ENCODE data around the gene CDH12.
"Not testable (repeated sequence)": the region's sequence is repeated elsewhere in the genome, so short reads cannot be mapped to it uniquely, and the experiment has no call there.

Gene CDH12

DNA sequence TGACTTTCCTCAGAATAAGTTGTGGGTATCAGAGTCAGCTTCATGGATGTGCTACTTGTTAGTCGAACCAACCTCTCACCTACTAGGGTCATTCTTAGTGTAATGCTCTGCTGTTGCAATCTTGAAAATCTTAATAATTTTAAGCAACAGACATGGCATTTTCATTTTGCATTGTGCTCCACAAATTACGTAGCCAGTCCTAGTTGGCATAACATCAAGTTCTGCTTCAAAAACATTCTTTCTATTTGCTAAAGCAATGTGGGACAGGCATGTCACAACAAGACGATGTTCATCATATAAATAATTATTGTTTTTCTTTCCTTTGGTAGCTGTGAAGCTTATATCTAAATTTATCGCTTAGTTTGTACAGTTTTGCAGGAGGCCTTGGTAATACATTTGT is 39.3 kb upstream of the CDH12 start:
- Histone ChIP-seq H3K4me1 (no peaks in the 10 kb centered on the region), H3K27ac (no peak overlapping the region), H3K36me3 (no peaks in the 10 kb centered on the region), H3K9me3 (no peaks in the 10 kb centered on the region), H3K27me3 (no peaks in the 10 kb centered on the region), H3K4me3 (no peak overlapping the region)
- DNase-seq: no peak
- TF ChIP-seq, protein P1, sequence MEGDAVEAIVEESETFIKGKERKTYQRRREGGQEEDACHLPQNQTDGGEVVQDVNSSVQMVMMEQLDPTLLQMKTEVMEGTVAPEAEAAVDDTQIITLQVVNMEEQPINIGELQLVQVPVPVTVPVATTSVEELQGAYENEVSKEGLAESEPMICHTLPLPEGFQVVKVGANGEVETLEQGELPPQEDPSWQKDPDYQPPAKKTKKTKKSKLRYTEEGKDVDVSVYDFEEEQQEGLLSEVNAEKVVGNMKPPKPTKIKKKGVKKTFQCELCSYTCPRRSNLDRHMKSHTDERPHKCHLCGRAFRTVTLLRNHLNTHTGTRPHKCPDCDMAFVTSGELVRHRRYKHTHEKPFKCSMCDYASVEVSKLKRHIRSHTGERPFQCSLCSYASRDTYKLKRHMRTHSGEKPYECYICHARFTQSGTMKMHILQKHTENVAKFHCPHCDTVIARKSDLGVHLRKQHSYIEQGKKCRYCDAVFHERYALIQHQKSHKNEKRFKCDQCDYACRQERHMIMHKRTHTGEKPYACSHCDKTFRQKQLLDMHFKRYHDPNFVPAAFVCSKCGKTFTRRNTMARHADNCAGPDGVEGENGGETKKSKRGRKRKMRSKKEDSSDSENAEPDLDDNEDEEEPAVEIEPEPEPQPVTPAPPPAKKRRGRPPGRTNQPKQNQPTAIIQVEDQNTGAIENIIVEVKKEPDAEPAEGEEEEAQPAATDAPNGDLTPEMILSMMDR (IDR thresholded peaks at IDR 0.05): no peak
- intact Hi-C loops (cut with DNase I; ENCODE audit: low total_unique reads): no loop called here

DNA sequence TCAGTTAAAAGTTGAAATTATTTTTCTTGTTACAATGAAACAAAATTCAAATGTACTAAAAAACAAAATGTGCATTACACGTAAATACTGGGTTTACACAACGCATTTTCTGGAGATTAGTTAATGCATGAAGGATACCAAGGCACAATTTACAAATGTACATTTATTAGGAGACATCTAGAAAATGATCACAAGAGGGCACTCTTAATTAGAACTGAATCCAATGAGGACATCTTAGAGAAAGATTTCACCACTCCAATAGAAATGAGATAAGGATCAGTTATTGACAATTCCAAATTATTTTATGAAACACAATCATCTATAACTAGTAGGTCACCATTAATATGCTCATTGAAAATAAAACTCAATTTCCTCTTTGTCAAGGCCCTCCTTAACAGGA is 36.6 kb upstream of the CDH12 start:
- Histone ChIP-seq H3K4me3 (no peak overlapping the region), H3K4me1 (no peaks in the 10 kb centered on the region), H3K27ac (no peak overlapping the region), H3K9me3 (no peaks in the 10 kb centered on the region), H3K27me3 (no peaks in the 10 kb centered on the region), H3K36me3 (no peaks in the 10 kb centered on the region)
- TF ChIP-seq, protein P1 (IDR thresholded peaks at IDR 0.05): no peak
- no peak for DNase-seq
- intact Hi-C loops (cut with DNase I; ENCODE audit: low total_unique reads): no loop called here

DNA sequence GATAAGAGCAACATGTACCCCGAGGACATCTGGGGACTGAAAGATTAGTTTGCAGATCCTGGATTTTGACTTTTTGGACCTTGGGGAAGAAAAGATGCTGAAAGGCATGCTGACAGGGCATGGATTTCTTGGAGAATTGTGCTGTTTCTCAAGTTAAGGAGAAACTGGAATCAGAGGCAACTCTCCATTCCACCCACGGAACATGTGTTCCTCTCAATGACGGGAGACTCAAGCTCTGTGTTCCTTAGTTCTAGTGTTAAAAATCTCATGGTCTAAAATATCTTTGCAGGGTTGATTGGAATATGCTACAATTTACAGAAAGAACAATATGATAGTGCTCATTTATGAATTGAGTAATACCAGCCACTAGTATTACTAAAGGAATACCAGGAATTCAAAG is 34.4 kb upstream of the CDH12 start:
- intact Hi-C loops (cut with DNase I; ENCODE audit: low total_unique reads): no loop called here
- Histone ChIP-seq H3K4me3 (no peak overlapping the region), H3K36me3 (no peaks in the 10 kb centered on the region), H3K9me3 (no peaks in the 10 kb centered on the region), H3K27me3 (no peaks in the 10 kb centered on the region), H3K27ac (no peak overlapping the region), H3K4me1 (no peaks in the 10 kb centered on the region)
- TF ChIP-seq, protein P1 (IDR thresholded peaks at IDR 0.05): no peak
- no peak for DNase-seq

DNA sequence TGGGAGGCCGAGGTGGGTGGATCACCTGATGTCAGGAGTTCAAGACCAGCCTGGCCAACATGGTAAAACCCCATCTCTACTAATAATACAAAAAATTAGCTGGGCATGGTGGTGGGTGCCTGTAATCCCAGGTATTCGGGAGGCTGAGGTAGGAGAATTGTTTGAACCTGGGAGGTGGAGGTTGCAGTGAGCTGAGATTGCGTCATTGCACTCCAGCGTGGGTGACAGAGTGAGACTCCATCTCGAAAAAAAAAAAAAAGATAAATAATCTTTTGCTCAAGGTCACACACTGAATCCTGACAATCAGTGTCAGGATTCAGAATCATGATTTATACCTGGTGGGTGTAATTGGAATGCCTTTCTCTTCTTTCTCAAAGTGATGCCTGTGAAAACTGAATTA is 5.8 kb upstream of the CDH12 start:
- H3K36me3 ChIP-seq; DNase-seq; H3K4me3 ChIP-seq; H3K27me3 ChIP-seq; intact Hi-C loops (cut with DNase I; ENCODE audit: low total_unique reads); H3K9me3 ChIP-seq; H3K27ac ChIP-seq; H3K4me1 ChIP-seq: not testable (repeated sequence)

DNA sequence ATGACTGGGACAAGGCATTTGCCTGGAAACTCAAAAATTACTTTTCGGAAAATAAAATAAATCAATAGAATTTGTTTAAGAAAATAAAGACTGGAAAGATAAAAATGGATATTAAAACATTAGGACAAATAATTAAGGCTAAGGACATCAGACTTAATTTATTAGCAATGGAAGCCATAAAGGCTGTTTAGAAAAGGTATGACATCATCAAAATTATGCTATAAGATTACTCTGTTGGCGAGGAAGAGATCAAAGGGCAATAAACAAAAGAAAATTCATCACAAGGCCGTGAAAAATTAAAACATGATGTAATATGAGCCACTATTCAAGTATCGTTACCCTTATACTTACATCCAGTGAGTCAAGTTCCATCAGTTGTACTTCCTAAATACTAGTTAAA is 2.7 kb upstream of the CDH12 start:
- H3K36me3 ChIP-seq: no peaks in the 10 kb centered on the region
- intact Hi-C loops (cut with DNase I; ENCODE audit: low total_unique reads): no loop called here
- no peak overlapping the region for H3K27ac ChIP-seq
- H3K4me3 ChIP-seq: no peak overlapping the region
- no peaks in the 10 kb centered on the region for H3K27me3 ChIP-seq
- H3K9me3 ChIP-seq: no peaks in the 10 kb centered on the region
- no peak for DNase-seq
- TF ChIP-seq, protein P1 (IDR thresholded peaks at IDR 0.05): no peak
- H3K4me1 ChIP-seq: peaks cover 0 to 9% (median 4%) of the 10 kb centered on the region in 4 donors

DNA sequence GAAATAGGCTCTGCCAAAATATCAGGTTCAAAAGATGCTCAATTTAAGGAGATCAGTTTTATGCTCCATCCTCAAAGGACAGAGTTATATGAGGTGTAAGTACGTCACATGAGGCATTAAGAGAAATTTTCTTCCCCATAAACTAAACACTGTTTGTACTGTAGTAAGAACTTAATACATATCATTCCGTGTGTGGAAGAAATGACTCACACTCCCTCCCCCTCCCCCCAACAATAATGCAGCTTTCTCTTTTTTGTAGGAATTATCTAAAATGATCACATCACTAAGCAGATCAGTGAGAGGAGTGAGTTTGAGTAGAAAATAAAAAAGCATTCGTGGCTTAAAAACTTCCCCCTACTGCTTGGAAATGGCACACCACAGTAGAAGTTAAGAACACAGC is 2.2 kb downstream of the CDH12 start:
- no peaks in the 10 kb centered on the region for H3K36me3 ChIP-seq
- DNase-seq: no peak
- no peaks in the 10 kb centered on the region for H3K27me3 ChIP-seq
- no peak overlapping the region for H3K27ac ChIP-seq
- H3K4me3 ChIP-seq: no peak overlapping the region
- no peaks in the 10 kb centered on the region for H3K9me3 ChIP-seq
- peaks cover 0 to 9% (median 4%) of the 10 kb centered on the region in 4 donors for H3K4me1 ChIP-seq
- intact Hi-C loops (cut with DNase I; ENCODE audit: low total_unique reads): no loop called here
- TF ChIP-seq, protein P1 (IDR thresholded peaks at IDR 0.05): no peak

All from tibial artery (tissue), 4 donors.